DOHH2 (cell line): ENCODE results near the gene JARID2.

Source experiments
- H3F3A ChIP-seq: fragments of 200-600 bp; sonication (generic), shearing (Covaris generic); 2 replicates; pipeline ENCODE4 v1.6.0; 2016; ENCODE audit warnings: antibody characterized with exemption, mild to moderate bottlenecking; ENCODE audit not compliant: control insufficient read depth, insufficient read depth
- H3K27ac ChIP-seq: fragments of 200-600 bp; sonication (generic); 2 replicates; pipeline ENCODE4 v1.5.1; 2014; ENCODE audit warnings: low read depth, mild to moderate bottlenecking, low read length, moderate library complexity
- H3K27me3 ChIP-seq: fragments of 200-600 bp; sonication (generic); 2 replicates; pipeline ENCODE4 v1.6.1; 2014; ENCODE audit warnings: mild to moderate bottlenecking, low read length, mixed read lengths; ENCODE audit not compliant: control insufficient read depth
- H3K36me3 ChIP-seq: fragments of 200-600 bp; sonication (generic); 2 replicates; pipeline ENCODE4 v1.6.1; 2014; ENCODE audit warnings: mild to moderate bottlenecking, low read length, moderate library complexity, mixed read lengths; ENCODE audit not compliant: control insufficient read depth
- H3K4me1 ChIP-seq: fragments of 200-600 bp; sonication (generic); 2 replicates; pipeline ENCODE4 v1.6.1; 2014; ENCODE audit warnings: mild to moderate bottlenecking, low read length, mixed read lengths; ENCODE audit not compliant: control insufficient read depth
- H3K4me2 ChIP-seq: fragments of 200-600 bp; sonication (generic); 2 replicates; pipeline ENCODE4 v1.6.0; 2014; ENCODE audit warnings: mild to moderate bottlenecking, low read length, moderate library complexity
- H3K4me3 ChIP-seq: fragments of 200-600 bp; sonication (generic); 2 replicates; pipeline ENCODE4 v1.5.1; 2014; ENCODE audit warnings: mild to moderate bottlenecking, low read length, mixed read lengths
- H3K79me2 ChIP-seq: fragments of 200-600 bp; sonication (generic); 2 replicates; pipeline ENCODE4 v1.6.1; 2014; ENCODE audit warnings: mild to moderate bottlenecking, low read length, mixed read lengths; ENCODE audit not compliant: control insufficient read depth
- H3K9me2 ChIP-seq: fragments of 200-600 bp; sonication (generic); replicated peaks from 2 replicates; pipeline ENCODE4 v1.6.1; 2014; ENCODE audit warnings: mild to moderate bottlenecking, low read length, mixed read lengths; ENCODE audit not compliant: control insufficient read depth
- H3K9me3 ChIP-seq: fragments of 200-600 bp; sonication (generic); 2 replicates; pipeline ENCODE4 v1.6.1; 2014; ENCODE audit warnings: antibody characterized with exemption, low read length, mixed read lengths; ENCODE audit not compliant: control insufficient read depth, insufficient read depth
- H4K20me1 ChIP-seq: fragments of 200-600 bp; sonication (generic); 2 replicates; pipeline ENCODE4 v1.6.0; 2014; ENCODE audit warnings: low read depth, mild to moderate bottlenecking, antibody characterized with exemption, low read length, moderate library complexity; ENCODE audit not compliant: control insufficient read depth, insufficient read depth
- CTCF ChIP-seq: fragments of 200-600 bp; sonication (generic); IDR thresholded peaks from one replicate; pipeline ENCODE4 v1.5.1; 2014; ENCODE audit warnings: antibody characterized with exemption, mild to moderate bottlenecking, low read depth, low read length; ENCODE audit not compliant: poor library complexity, severe bottlenecking
- EZH2phosphoT487 ChIP-seq: fragments of 200-600 bp; sonication (generic); IDR thresholded peaks from 2 replicates; pipeline ENCODE4 v1.6.1; 2017; ENCODE audit warnings: borderline replicate concordance, mild to moderate bottlenecking, antibody characterized with exemption, low read length, moderate library complexity, mixed read lengths

Gene JARID2

GRCh38 chr6:15370733-15371671 lies 125.1 kb downstream of the JARID2 start:
- no peaks in the 10 kb centered on the region for H3K9me3 ChIP-seq
- no peak for TF ChIP-seq EZH2phosphoT487
- no peak for TF ChIP-seq CTCF
- no peak overlapping the region for H3K27ac ChIP-seq
- peaks cover 14% of the 10 kb centered on the region for H3K79me2 ChIP-seq
- no peak overlapping the region for H3K4me3 ChIP-seq
- peaks cover 9% of the 10 kb centered on the region for H4K20me1 ChIP-seq
- H3F3A ChIP-seq = no peaks in the 10 kb centered on the region
- H3K27me3 ChIP-seq = no peaks in the 10 kb centered on the region
- H3K4me1 ChIP-seq = peaks cover 6% of the 10 kb centered on the region
- no peaks in the 10 kb centered on the region for H3K36me3 ChIP-seq
- no peak overlapping the region for H3K4me2 ChIP-seq
- H3K9me2 ChIP-seq = no peaks in the 10 kb centered on the region

GRCh38 chr6:15372932-15373331 lies 127.1 kb downstream of the JARID2 start:
- peaks cover 12% of the 10 kb centered on the region for H3K79me2 ChIP-seq
- no peaks in the 10 kb centered on the region for H3F3A ChIP-seq
- H3K4me1 ChIP-seq = peaks cover 4% of the 10 kb centered on the region; the same call in 1 of the 2 replicates
- no peaks in the 10 kb centered on the region for H3K36me3 ChIP-seq
- H3K9me2 ChIP-seq = no peaks in the 10 kb centered on the region
- H4K20me1 ChIP-seq = peaks cover 9% of the 10 kb centered on the region
- no peak overlapping the region for H3K27ac ChIP-seq
- no peak overlapping the region for H3K4me2 ChIP-seq
- TF ChIP-seq CTCF (no peak), EZH2phosphoT487 (no peak)
- H3K27me3 ChIP-seq = no peaks in the 10 kb centered on the region
- H3K9me3 ChIP-seq = no peaks in the 10 kb centered on the region
- no peak overlapping the region for H3K4me3 ChIP-seq

- Histone ChIP-seq H3K9me3 (no peaks in the 10 kb centered on the region), H3K4me1 (peaks cover 4% of the 10 kb centered on the region; the same call in 1 of the 2 replicates), H3K4me2 (no peak overlapping the region), H3K79me2 (peaks cover 10% of the 10 kb centered on the region), H3K36me3 (no peaks in the 10 kb centered on the region), H3K9me2 (no peaks in the 10 kb centered on the region), H3K27ac (no peak overlapping the region), H3K4me3 (no peak overlapping the region), H3F3A (no peaks in the 10 kb centered on the region), H4K20me1 (peaks cover 9% of the 10 kb centered on the region), H3K27me3 (no peaks in the 10 kb centered on the region)
- TF ChIP-seq CTCF (no peak), EZH2phosphoT487 (no peak)
Observed at GRCh38 chr6:15374119-15374518, 128.2 kb downstream of the JARID2 start.
